HG03097 (cell line): ENCODE measurements around the gene TCF7L2.

Source experiments
- ATAC-seq: cut with Tn5 transposase; IDR thresholded peaks from one replicate; pipeline ENCODE4 v1.9.1; 2021; ENCODE audit not compliant: unreplicated experiment, low FRiP score

Gene TCF7L2

DNA sequence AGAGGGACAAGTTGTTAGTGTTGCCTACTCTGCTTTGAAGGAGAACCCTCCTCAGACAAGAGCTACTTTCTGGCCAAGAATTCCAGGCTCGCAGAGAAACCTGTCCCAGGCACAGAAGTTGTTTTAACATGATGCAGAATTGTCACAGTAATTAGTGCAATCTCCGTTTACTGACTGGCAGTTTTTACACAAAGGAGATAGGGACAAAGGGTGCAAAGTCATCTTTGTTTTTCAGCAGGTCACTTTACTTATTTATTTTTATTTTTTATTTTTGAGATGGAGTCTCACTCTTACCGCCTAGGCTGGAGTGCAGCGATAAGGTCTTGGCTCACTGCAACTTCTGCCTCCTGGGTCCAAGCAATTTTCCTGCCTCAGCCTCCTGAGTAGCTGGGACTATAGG, 12.3 kb downstream of the TCF7L2 start:
- ATAC-seq = no peak

DNA sequence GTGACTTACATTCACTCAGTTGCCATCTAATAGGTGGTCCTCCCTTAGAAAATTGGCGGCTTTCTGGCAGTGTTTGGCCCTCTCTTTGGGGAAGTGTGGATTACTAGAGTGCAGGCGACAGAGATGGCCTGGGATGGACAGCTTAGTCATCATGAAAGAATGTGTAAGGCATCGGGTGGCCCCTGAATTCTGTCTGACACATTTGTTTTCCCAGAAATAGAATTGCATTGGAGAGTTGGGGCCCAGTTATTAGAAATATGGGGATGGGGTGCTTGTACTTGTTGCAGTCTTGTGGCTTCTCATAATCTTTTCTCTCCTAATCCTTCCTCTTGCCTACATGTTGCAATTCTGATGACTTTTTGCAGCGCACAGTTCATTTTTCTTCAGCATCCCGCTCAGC, 13.8 kb downstream of the TCF7L2 start:
- no peak for ATAC-seq

DNA sequence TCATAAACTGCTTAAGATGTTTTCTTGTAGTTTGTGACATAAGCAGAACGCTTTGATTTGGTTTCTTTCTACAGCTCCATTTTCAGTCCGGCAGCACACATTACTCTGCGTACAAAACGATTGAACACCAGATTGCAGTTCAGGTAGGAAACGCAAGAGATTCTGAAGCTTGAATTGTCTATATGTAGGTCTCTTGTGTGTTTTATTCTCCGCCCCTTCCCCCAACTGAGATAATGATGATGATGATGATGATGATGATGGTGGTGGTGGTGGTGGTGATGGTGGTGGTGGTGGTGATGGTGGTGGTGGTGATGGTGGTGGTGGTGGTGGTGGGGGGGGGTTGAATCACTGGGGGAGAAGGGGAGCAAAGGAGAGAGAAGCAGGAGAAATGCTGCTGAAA, 14.4 kb downstream of the TCF7L2 start:
- no peak for ATAC-seq

- no peak for ATAC-seq
Observed at GRCh38 chr10:112966194-112966855, 16.3 kb downstream of the TCF7L2 start.

DNA sequence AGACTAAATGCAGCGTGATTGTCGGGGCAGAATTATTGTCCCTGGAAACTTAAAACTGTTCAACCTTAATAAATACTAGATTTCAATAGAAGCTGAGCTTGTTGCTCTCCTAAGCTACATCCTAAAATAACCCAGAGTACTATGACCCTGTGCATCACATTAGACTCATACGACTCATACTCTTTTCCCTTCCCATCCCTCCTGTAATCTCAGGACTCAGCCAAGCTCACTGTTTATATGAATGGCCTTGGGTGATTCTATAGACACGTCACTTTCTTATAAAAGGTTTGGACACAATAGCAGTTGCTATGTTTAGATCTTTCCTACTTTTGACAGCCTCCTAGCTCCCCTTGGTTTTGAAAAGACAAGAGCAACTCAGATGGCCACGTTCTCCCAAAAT, 17.2 kb downstream of the TCF7L2 start:
- no peak for ATAC-seq

DNA sequence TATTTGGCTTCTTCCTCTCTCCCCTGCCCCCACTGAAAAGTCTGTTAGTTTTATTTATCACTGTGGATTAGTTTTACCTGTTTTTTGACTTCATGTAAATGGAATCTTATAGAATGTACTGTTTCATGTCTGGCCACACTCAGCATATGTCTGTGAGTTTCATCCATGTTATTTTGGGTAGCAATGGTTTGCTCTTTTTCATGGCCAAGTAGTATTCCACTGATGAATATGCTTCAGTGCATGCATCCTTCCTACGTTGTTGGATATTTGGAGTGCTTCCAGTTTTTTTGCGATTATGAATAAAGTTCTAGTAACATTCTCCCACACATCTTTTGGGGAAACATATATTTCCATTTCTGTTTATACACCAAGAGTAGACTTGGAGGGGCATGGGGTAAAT, 19.1 kb downstream of the TCF7L2 start:
- ATAC-seq = no peak

GRCh38 chr10:112969542-112969941, 19.5 kb downstream of the TCF7L2 start:
- ATAC-seq = no peak

DNA sequence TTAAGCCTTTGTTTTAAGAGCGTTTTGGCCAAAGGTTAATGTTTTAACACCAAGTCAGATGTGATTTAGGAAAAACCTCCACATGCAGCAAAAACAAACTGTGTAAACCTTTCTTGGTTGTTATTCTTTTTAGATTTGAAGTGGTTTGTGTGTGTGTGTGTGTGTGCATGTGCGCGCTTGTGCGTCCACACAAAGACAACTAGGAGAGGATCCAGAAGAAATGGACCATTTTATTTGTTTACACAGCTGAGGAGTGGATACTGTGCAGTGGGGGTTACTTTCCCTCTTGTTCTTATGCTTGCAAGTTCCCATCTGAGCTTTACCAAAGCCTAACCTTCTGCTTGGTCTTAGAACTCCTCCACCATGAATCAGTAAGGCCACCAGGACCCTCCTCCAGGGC, 20.0 kb downstream of the TCF7L2 start:
- no peak for ATAC-seq

- no peak for ATAC-seq
Observed at GRCh38 chr10:112972606-112973005, 22.6 kb downstream of the TCF7L2 start.

GRCh38 chr10:112973046-112973445, 23.0 kb downstream of the TCF7L2 start:
- no peak for ATAC-seq

- ATAC-seq = no peak
Observed at GRCh38 chr10:112973805-112974204, 23.8 kb downstream of the TCF7L2 start.

- no peak for ATAC-seq
Observed at GRCh38 chr10:112977426-112977898, 27.4 kb downstream of the TCF7L2 start.

GRCh38 chr10:112979927-112980326, 29.9 kb downstream of the TCF7L2 start:
- no peak for ATAC-seq

- ATAC-seq = no peak
Observed at GRCh38 chr10:112980937-112981336, 30.9 kb downstream of the TCF7L2 start.

GRCh38 chr10:112981553-112981952, 31.5 kb downstream of the TCF7L2 start:
- ATAC-seq = peak; percentile 90

DNA sequence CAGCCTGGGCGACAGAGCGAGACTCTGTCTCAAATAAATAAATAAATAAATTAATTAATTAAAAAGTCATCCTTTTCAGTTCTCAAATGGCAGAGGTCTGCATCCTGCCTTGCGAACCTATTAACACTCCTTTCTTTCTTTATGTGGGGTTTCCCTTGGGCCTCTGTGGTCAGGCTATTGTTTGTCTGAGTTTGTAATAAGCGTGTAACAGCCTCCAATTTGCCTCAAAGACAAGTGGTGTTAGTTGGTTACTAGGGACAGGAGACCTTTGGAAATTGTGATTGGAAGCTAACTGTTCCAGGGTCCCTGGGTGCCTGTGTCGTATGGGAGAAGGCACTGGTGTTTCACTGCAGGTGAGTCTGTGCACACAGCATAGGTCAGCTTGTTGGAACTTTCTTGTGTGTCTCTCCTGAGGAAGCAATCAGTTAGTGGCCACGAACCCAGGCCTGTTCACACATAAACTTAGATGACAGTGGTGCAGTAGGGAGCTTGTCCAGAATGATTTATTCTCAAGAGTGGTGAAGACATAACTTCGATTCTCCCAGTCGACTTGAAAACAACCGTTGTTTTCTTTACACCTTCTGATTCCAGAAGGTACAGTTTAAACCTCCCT, 33.5 kb downstream of the TCF7L2 start:
- no peak for ATAC-seq

GRCh38 chr10:112984756-112985155, 34.7 kb downstream of the TCF7L2 start:
- no peak for ATAC-seq

DNA sequence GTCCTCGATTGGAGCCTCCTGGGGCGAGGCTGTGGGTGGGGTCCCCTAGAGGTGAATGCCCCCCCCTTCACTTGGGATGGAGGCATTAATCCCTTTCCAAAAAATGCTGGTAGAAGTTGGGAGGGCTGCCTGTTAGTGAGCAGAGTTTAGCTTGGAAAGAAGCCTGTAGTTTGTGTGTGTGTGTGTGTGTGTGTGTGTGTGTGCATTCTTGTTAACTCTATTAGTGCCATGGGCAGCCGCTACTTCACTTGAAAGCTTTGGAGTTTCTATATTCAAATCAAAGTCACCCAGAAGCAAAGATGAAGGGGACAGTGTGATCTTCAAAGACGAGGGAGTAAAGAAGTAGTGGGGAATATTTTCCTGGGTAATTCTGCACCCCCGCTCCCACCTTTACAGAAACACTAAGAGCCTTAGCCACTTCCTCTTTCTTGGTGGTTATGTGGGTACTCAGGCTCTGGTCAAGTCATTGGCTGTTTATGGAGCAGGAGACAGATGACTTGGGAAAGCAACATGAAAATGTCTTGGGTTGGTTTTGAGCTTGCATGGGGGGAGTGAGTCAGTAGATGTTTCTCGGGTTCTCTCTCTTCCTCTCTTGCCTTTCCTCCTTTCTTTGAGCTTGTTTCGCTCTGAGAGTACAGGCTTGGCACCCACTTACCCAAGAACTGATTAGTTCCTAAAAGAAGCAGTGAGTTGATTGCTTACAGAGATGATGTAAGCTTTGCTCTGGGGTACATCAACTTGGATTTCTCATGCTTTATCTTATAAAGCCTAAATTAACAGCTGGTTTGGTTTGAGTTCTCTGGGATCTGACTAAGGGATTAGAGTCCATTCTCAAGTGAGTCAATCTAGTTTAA, 35.9 kb downstream of the TCF7L2 start:
- ATAC-seq = no peak

- no peak for ATAC-seq
Observed at GRCh38 chr10:112986544-112987190, 36.6 kb downstream of the TCF7L2 start.

- no peak for ATAC-seq
Observed at GRCh38 chr10:112988839-112989406, 38.9 kb downstream of the TCF7L2 start.

DNA sequence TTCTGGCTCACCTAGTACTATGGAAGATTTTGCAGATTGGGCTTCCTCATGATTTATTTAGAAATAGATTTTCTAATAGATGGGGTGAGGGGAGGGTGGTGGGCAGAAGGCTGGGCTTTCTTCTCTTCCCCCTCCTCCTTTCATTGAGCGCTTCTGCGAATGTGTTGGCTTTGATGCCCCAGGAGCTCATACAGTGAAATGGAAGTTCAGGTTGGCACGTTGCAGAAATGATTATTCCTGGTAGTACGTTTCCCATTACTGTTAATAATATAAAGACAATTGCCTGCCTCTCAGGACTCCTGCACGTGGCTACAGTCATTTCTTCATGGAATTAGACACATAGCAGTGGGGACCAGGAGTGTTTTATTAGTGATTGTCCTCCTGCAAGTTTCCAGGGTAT, 39.8 kb downstream of the TCF7L2 start:
- no peak for ATAC-seq
